Endothelial cell of umbilical vein (primary cell): ENCODE measurements around the gene SORCS1. TPM values are rescaled to one million over a fixed set of nuclear protein-coding genes. Genes with fewer than 3 reads are reported as not detected.

Source experiments
- polyA plus RNA-seq, 4 experiments: library from polyadenylated mRNA; depleted of rRNA in 3 of 4; stranded (reverse) in 3 of 4; unstranded in 1 of 4; fragments of >200 nt; gene quantifications; 2 replicates each; pipeline versions ENCODE4 v1.2.1 to v1.2.3, GENCODE V29; 2011 to 2012; ENCODE audit warnings: missing spikeins in 1 of 4
- small RNA-seq: library from RNA; depleted of rRNA; stranded (forward); fragments of <200 nt; gene quantifications from one replicate; pipeline ENCODE3, GENCODE V24; 2012; ENCODE audit warnings: low replicate concordance, low read depth; ENCODE audit not compliant: insufficient read depth, insufficient read length
- total RNA-seq: library from RNA; stranded (reverse); gene quantifications from 2 replicates; pipeline ENCODE4 v1.2.3, GENCODE V29; 2021

Gene SORCS1
- total and polyA plus RNA-seq, 2 donors (not counting 3 experiments of a cell fraction or from before 2014, with no cell fraction given), result not detected

Small RNAs within 50 kb of the gene (small RNA-seq; reads per million reads assigned to genes)
- not detected for gene RNA5SP325
